BE2C (cell line): Measurements from ENCODE around the gene CASZ1.

Experiments
- DNase-seq: peaks from one replicate; pipeline ENCODE4 v3.0.0-alpha.2; 2020
- H3K27me3 ChIP-seq: fragments of 250-450 bp; sonication (Bioruptor Pico); 2 replicates; pipeline ENCODE4 v1.5.1; 2020; ENCODE audit warnings: mild to moderate bottlenecking
- H3K36me3 ChIP-seq: fragments of 250-450 bp; sonication (Bioruptor Pico); 2 replicates; pipeline ENCODE4 v1.5.1; 2020; ENCODE audit warnings: mild to moderate bottlenecking
- H3K4me1 ChIP-seq: fragments of 250-450 bp; sonication (Bioruptor Pico); 2 replicates; pipeline ENCODE4 v1.5.1; 2020
- H3K4me3 ChIP-seq: 2 replicates; pipeline ENCODE4 v1.5.1; 2011; ENCODE audit warnings: low read depth, low read length
- H3K9me3 ChIP-seq: fragments of 250-450 bp; sonication (Bioruptor Pico); 2 replicates; pipeline ENCODE4 v1.5.1; 2020
- TF ChIP-seq, protein P1 (sequence below): IDR thresholded peaks from 2 replicates; pipeline ENCODE4 v1.5.1; 2012; ENCODE audit warnings: mild to moderate bottlenecking, low read depth, low read length

Gene CASZ1

GRCh38 chr1:10682108-10682445 is 114.4 kb downstream of the CASZ1 start:
- TF ChIP-seq, protein P1, sequence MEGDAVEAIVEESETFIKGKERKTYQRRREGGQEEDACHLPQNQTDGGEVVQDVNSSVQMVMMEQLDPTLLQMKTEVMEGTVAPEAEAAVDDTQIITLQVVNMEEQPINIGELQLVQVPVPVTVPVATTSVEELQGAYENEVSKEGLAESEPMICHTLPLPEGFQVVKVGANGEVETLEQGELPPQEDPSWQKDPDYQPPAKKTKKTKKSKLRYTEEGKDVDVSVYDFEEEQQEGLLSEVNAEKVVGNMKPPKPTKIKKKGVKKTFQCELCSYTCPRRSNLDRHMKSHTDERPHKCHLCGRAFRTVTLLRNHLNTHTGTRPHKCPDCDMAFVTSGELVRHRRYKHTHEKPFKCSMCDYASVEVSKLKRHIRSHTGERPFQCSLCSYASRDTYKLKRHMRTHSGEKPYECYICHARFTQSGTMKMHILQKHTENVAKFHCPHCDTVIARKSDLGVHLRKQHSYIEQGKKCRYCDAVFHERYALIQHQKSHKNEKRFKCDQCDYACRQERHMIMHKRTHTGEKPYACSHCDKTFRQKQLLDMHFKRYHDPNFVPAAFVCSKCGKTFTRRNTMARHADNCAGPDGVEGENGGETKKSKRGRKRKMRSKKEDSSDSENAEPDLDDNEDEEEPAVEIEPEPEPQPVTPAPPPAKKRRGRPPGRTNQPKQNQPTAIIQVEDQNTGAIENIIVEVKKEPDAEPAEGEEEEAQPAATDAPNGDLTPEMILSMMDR = no peak
- DNase-seq = no peak
- no peak overlapping the region for H3K4me3 ChIP-seq
- peaks cover 21% of the 10 kb centered on the region for H3K4me1 ChIP-seq
- H3K36me3 ChIP-seq = no peaks in the 10 kb centered on the region
- H3K9me3 ChIP-seq = no peaks in the 10 kb centered on the region
- H3K27me3 ChIP-seq = no peaks in the 10 kb centered on the region

DNA sequence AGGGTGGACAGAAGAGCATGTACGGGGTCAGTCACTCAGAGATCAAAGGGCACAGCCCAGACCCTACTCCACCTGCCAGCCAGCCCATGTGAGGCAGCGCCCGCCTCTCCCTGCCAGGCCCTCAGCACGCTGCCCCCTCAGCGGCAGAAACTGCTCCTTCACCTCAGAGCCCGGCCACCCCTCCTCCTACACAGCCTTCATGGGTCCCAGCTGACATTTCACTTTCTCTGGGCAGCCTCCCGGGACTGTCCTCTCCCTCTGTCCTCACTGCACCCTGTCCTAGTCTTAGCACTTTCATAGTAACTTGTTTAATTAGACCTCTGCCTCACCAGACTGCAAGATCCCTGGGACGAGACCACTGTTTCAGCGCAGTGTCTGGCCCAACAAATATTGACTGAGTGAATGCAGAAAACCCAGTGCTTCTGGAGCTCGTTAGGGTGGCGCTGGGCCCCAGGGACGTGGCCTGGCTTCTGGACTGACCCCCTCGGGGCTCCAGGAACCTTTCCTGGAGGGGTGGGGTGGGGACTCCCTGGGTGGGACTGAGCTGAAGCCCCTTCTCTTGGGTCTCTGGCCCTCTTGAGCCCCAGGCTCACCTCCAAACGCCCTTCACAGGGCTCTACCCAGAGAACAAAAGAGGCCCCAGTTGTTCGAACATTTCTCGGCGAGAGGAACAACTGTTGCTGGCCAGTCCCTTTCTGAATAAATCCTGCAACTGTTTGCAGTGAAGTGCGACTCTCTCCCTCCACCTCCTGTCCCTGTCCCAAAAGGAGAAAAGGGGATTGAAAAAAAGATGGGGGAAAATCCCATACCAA is 114.9 kb downstream of the CASZ1 start:
- H3K36me3 ChIP-seq = no peaks in the 10 kb centered on the region
- no peak overlapping the region for H3K4me3 ChIP-seq
- peaks cover 21% of the 10 kb centered on the region for H3K4me1 ChIP-seq
- H3K27me3 ChIP-seq = no peaks in the 10 kb centered on the region
- DNase-seq = no peak
- TF ChIP-seq, protein P1 = no peak
- no peaks in the 10 kb centered on the region for H3K9me3 ChIP-seq

- H3K4me1 ChIP-seq = peaks cover 18% of the 10 kb centered on the region
- no peak for DNase-seq
- TF ChIP-seq, protein P1 = no peak
Observed at GRCh38 chr1:10680487-10680886, 116.0 kb downstream of the CASZ1 start.

DNA sequence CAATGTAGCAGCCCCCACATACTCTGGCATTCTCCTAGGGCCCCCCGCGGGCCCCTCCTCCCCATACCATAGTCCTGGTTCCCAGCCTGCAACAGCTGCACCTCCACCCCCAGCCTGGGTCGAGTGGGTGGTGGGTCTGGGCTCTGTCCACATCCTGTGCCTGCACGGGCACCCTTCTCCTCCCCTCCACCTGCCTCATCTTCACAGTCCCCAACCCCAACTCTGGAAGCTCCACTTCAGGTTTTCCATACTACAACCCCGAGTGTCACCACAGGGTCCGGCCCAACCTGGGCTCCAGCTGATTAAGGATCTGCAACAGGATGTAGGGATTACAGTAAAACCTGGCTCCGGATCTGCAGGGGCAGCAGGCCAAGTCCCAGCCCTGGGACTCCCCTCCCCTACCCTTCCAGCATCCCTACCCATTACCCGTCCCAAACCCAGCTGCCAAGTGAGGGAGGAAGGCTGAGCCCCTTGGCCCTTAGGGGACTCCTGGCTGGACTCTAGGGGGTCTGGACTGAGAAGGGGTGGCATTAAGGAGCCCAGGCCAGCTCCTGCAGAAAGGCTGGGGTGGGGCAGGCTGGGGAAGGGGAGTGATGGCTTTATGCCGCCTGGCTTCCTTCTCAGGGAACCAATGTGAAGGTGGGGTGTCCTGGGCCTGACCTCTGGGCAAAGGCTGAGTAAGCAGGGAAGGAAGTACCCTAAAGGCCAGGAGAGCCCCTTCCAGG is 116.8 kb downstream of the CASZ1 start:
- DNase-seq = peak; percentile 66
- Histone ChIP-seq H3K9me3 (no peaks in the 10 kb centered on the region), H3K4me3 (no peak overlapping the region), H3K36me3 (no peaks in the 10 kb centered on the region), H3K27me3 (no peaks in the 10 kb centered on the region), H3K4me1 (peaks cover 18% of the 10 kb centered on the region)
- TF ChIP-seq, protein P1 = no peak

More at GRCh38 chr1:10680487-10680886, 116.0 kb downstream of the CASZ1 start:
- no peaks in the 10 kb centered on the region for H3K27me3 ChIP-seq
- H3K4me3 ChIP-seq = no peak overlapping the region
- no peaks in the 10 kb centered on the region for H3K9me3 ChIP-seq
- no peaks in the 10 kb centered on the region for H3K36me3 ChIP-seq

DNA sequence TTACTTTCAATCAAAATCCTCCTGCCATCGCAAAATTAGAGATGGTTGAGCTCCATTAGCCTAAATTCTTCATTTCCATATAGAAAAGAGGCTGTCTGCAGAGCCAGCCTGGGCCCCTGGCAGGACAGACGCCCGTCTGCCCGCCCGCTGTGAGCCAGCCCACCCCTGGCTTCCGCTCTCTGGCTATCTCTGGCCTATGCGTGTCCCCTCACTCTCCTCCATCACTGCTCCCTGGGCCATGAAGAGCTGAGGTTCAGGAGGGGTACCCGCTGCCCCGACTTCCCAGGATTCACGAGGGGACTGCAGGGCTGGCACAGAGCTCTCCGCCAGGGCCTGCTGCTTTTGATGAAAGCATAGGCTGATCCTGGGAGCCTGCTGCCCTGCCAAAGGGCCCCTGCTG is 117.6 kb downstream of the CASZ1 start:
- no peaks in the 10 kb centered on the region for H3K36me3 ChIP-seq
- TF ChIP-seq, protein P1 = no peak
- no peaks in the 10 kb centered on the region for H3K27me3 ChIP-seq
- H3K9me3 ChIP-seq = no peaks in the 10 kb centered on the region
- H3K4me3 ChIP-seq = no peak overlapping the region
- DNase-seq = no peak
- H3K4me1 ChIP-seq = peaks cover 18% of the 10 kb centered on the region

DNA sequence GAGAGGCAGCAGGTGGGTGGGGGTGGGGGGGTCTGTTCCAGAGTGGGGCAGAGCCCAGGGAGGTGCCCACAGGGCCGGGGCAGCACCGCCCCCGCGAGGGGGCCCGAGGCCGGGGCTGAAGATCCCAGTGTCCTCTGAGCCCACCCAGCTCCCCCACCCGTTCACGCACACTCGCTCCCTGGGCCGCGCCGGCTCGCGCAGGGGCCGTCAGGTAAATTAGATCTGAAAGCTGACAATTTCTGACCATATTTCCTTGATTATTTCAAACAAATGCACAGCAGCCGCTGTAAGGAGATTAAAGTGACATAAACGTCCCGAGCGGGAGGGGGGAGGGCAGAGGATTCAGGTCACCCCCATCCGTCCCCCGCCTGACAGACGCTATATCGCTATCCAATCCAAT is 118.0 kb downstream of the CASZ1 start:
- no peaks in the 10 kb centered on the region for H3K36me3 ChIP-seq
- H3K4me3 ChIP-seq = no peak overlapping the region
- TF ChIP-seq, protein P1 = no peak
- no peak for DNase-seq
- no peaks in the 10 kb centered on the region for H3K27me3 ChIP-seq
- H3K9me3 ChIP-seq = no peaks in the 10 kb centered on the region
- H3K4me1 ChIP-seq = peaks cover 18% of the 10 kb centered on the region
